Keratinocyte (primary cell): ENCODE measurements around the gene GRAP. TPM values are rescaled to one million over a fixed set of nuclear protein-coding genes. Genes with fewer than 3 reads are reported as not detected.

Experiments used
- DNase-seq: peaks from one replicate; pipeline ENCODE4 v3.0.0-alpha.2; 2011; ENCODE audit warnings: low read depth, missing footprints, low spot score
- FAIRE-seq: peaks from 2 replicates; lab custom pipeline; 2011; peaks lifted over from hg19 to GRCh38; lab: Jason Lieb, UNC
- H2AFZ ChIP-seq: 2 replicates; pipeline ENCODE4 v1.6.0; 2012; ENCODE audit warnings: low read length, control low read depth, inconsistent platforms; ENCODE audit not compliant: control insufficient read depth
- H3K27ac ChIP-seq: 2 replicates; pipeline ENCODE4 v1.5.1; 2011; ENCODE audit warnings: low read length; ENCODE audit not compliant: control insufficient read depth, insufficient read depth
- H3K27me3 ChIP-seq: 3 replicates; pipeline ENCODE4 v1.6.0; 2011; ENCODE audit warnings: low read length; ENCODE audit not compliant: control insufficient read depth, insufficient read depth; ENCODE audit errors: extremely low read depth
- H3K36me3 ChIP-seq, 2 experiments: 2 replicates in 1 of 2; 3 replicates in 1 of 2; pipeline ENCODE4 v1.5.1; 2011; ENCODE audit warnings: low read length in 2 of 2, mild to moderate bottlenecking in 1 of 2; ENCODE audit not compliant: control insufficient read depth in 2 of 2, insufficient read depth in 2 of 2; ENCODE audit errors: extremely low read depth in 1 of 2
- H3K4me1 ChIP-seq: 3 replicates; pipeline ENCODE4 v1.5.1; 2011; ENCODE audit warnings: low read length; ENCODE audit not compliant: control insufficient read depth, insufficient read depth; ENCODE audit errors: extremely low read depth
- H3K4me2 ChIP-seq: 3 replicates; pipeline ENCODE4 v1.6.0; 2011; ENCODE audit warnings: low read depth, low read length; ENCODE audit not compliant: control insufficient read depth, insufficient read depth; ENCODE audit errors: extremely low read depth
- H3K4me3 ChIP-seq, 3 experiments: fragments of 200-600 bp in 1 of 3; sonication (generic) in 1 of 3; 2 replicates in 2 of 3; 3 replicates in 1 of 3; pipeline ENCODE4 v1.5.1; 2011 to 2016; ENCODE audit warnings: low read length in 3 of 3, mild to moderate bottlenecking in 3 of 3, control low read depth in 2 of 3, inconsistent platforms in 1 of 3, low read depth in 1 of 3, mixed read lengths in 1 of 3, mixed run types in 1 of 3, moderate library complexity in 1 of 3; ENCODE audit not compliant: control insufficient read depth in 2 of 3, insufficient read depth in 2 of 3; ENCODE audit errors: extremely low read depth in 1 of 3
- H3K79me2 ChIP-seq: 2 replicates; pipeline ENCODE4 v1.6.0; 2012; ENCODE audit warnings: low read length; ENCODE audit not compliant: control insufficient read depth, insufficient read depth
- H3K9ac ChIP-seq: 3 replicates; pipeline ENCODE4 v1.6.0; 2011; ENCODE audit warnings: low read length; ENCODE audit not compliant: control insufficient read depth, insufficient read depth; ENCODE audit errors: extremely low read depth
- H3K9me1 ChIP-seq: 3 replicates; pipeline ENCODE4 v1.6.0; 2011; ENCODE audit warnings: low read length; ENCODE audit not compliant: control insufficient read depth, insufficient read depth; ENCODE audit errors: extremely low read depth
- H3K9me3 ChIP-seq: 2 replicates; pipeline ENCODE4 v1.5.1; 2012; ENCODE audit warnings: low read depth, low read length; ENCODE audit not compliant: control insufficient read depth
- H4K20me1 ChIP-seq: 3 replicates; pipeline ENCODE4 v1.6.0; 2011; ENCODE audit warnings: low read length; ENCODE audit not compliant: control insufficient read depth, insufficient read depth; ENCODE audit errors: extremely low read depth
- CTCF ChIP-seq, 3 experiments: IDR thresholded peaks in 1 of 3; conservative IDR thresholded peaks in 1 of 3; optimal IDR thresholded peaks in 1 of 3; 2 replicates in 2 of 3; 3 replicates in 1 of 3; pipeline versions ENCODE3 to v1.5.1; 2011; ENCODE audit warnings: low read length in 3 of 3, mild to moderate bottlenecking in 3 of 3, moderate library complexity in 2 of 3, control low read depth in 1 of 3, inconsistent platforms in 1 of 3; ENCODE audit not compliant: insufficient read depth in 2 of 3; ENCODE audit errors: extremely low read depth in 1 of 3
- EZH2 ChIP-seq: IDR thresholded peaks from one replicate; pipeline ENCODE4 v1.6.1; 2012; ENCODE audit warnings: inconsistent platforms, mild to moderate bottlenecking, low read length, moderate library complexity
- dilution Hi-C: fragments of 300-500 bp; cut with MboI; formaldehyde crosslinking; loops from one replicate; pipeline ENCODE4 v1.7.0; 2020; ENCODE audit warnings: low sequenced_read_pairs; ENCODE audit not compliant: extremely low pct_ligation_motif_present
- polyA plus RNA-seq, 5 experiments: library from polyadenylated mRNA; depleted of rRNA in 3 of 5; stranded (reverse) in 3 of 5; stranded (forward) in 1 of 5; unstranded in 1 of 5; fragments of >200 nt; gene quantifications; 1 replicate in 1 of 5; 2 replicates in 3 of 5; 3 replicates in 1 of 5; pipeline versions ENCODE4 v1.2.1 to v1.2.3, GENCODE V29; 2011 to 2012; ENCODE audit warnings: missing spikeins in 2 of 5, low read depth in 1 of 5, low replicate concordance in 1 of 5

GRAP gene
- polyA plus RNA-seq, 1 donor (not counting 4 experiments of a cell fraction or from before 2014, with no cell fraction given) = 0.03 TPM

GRCh38 chr17:19009970-19010369 lies 36.8 kb downstream of the GRAP start:
- Histone ChIP-seq H3K79me2 (no peaks in the 10 kb centered on the region), H3K36me3 (no peaks in the 10 kb centered on the region), H3K27me3 (no peaks in the 10 kb centered on the region), H3K9me1 (no peaks in the 10 kb centered on the region), H3K9me3 (no peaks in the 10 kb centered on the region), H2AFZ (no peak overlapping the region), H3K9ac (no peak overlapping the region), H3K4me3 (no peak overlapping the region), H3K27ac (no peak overlapping the region), H3K4me1 (peaks cover 24% of the 10 kb centered on the region), H3K4me2 (no peak overlapping the region), H4K20me1 (no peaks in the 10 kb centered on the region)
- no peak for DNase-seq
- FAIRE-seq = no peak
- dilution Hi-C loops = no loop called here
- TF ChIP-seq EZH2 (no peak), CTCF (optimal IDR thresholded peaks at IDR 0.05 in 1 of 3, IDR thresholded peaks at IDR 0.05 in 1 of 3, conservative IDR thresholded peaks at IDR 0.05 in 1 of 3; ENCODE audit: extremely low read depth in 1 of 3, insufficient read depth in 2 of 3, low read length in 3 of 3) (no peak)

GRCh38 chr17:19006698-19007097 lies 40.1 kb downstream of the GRAP start:
- Histone ChIP-seq H4K20me1 (peaks cover 3% of the 10 kb centered on the region), H3K27ac (no peak overlapping the region), H3K27me3 (no peaks in the 10 kb centered on the region), H3K9me1 (no peaks in the 10 kb centered on the region), H3K4me1 (peaks cover 23% of the 10 kb centered on the region), H2AFZ (no peak overlapping the region), H3K79me2 (peaks cover 21% of the 10 kb centered on the region), H3K36me3 (peaks cover 3 to 12% of the 10 kb centered on the region in 2 experiments), H3K4me2 (no peak overlapping the region), H3K4me3 (no peak overlapping the region), H3K9me3 (no peaks in the 10 kb centered on the region), H3K9ac (no peak overlapping the region)
- no peak for TF ChIP-seq CTCF (optimal IDR thresholded peaks at IDR 0.05 in 1 of 3, IDR thresholded peaks at IDR 0.05 in 1 of 3, conservative IDR thresholded peaks at IDR 0.05 in 1 of 3; ENCODE audit: extremely low read depth in 1 of 3, insufficient read depth in 2 of 3, low read length in 3 of 3)
- TF ChIP-seq EZH2 = no peak
- FAIRE-seq (no peak), DNase-seq (no peak)
- dilution Hi-C loops = no loop called here
